ENCODE measurements around the gene TMEM52. TPM values are rescaled to one million over a fixed set of nuclear protein-coding genes. Genes with fewer than 3 reads are reported as not detected.

Gene TMEM52
- total RNA-seq, 1 donor from 2014 or later = 0.67 TPM

- H3K27ac Mint-ChIP-seq (ENCODE audit: unreplicated experiment) = no peak overlapping the region
- no peak overlapping the region for H3K4me3 Mint-ChIP-seq (ENCODE audit: unreplicated experiment)
- peaks cover 7% of the 10 kb centered on the region for H3K9me3 Mint-ChIP-seq (ENCODE audit: low read depth)
- no peak for DNase-seq (ENCODE audit: low spot score)
- peaks cover 23% of the 10 kb centered on the region for H3K27me3 Mint-ChIP-seq (ENCODE audit: low read depth)
- H3K4me1 Mint-ChIP-seq (ENCODE audit: low read depth) = peaks cover 5% of the 10 kb centered on the region
- H3K36me3 Mint-ChIP-seq (ENCODE audit: low read depth) = no peaks in the 10 kb centered on the region
- no peak for TF ChIP-seq CTCF (IDR thresholded peaks at IDR 0.05)
Observed at GRCh38 chr1:1947493-1947892, 28.4 kb upstream of the TMEM52 start.

DNA sequence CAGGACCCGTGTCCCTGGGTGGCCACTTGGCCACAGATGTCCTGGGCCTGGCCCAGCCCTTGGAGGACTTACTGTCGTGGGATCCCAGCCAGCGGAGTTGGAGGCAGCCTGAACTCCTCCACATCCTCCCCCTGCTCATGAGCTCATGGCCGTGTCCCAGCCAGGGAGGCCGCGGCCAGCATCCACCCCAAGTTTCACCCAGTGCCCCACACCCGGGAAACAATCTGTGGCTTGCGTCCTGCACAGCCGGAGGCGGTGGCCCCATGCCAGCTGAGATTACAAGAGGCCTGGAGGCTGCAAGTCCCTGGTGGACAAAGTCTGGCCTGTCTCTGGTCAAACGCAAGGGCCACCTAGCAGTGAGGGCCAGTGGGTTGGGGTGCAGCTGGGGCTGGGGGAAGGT lies 27.5 kb upstream of the TMEM52 start:
- Mint-ChIP-seq H3K4me1 (ENCODE audit: low read depth) (peaks cover 5% of the 10 kb centered on the region), H3K27me3 (ENCODE audit: low read depth) (peaks cover 24% of the 10 kb centered on the region), H3K9me3 (ENCODE audit: low read depth) (peaks cover 7% of the 10 kb centered on the region), H3K4me3 (ENCODE audit: unreplicated experiment) (no peak overlapping the region), H3K27ac (ENCODE audit: unreplicated experiment) (no peak overlapping the region), H3K36me3 (ENCODE audit: low read depth) (no peaks in the 10 kb centered on the region)
- no peak for TF ChIP-seq CTCF (IDR thresholded peaks at IDR 0.05)
- DNase-seq (ENCODE audit: low spot score) = peak; percentile 68

GRCh38 chr1:1945782-1946393 lies 26.8 kb upstream of the TMEM52 start:
- Mint-ChIP-seq H3K27ac (ENCODE audit: unreplicated experiment) (no peak overlapping the region), H3K36me3 (ENCODE audit: low read depth) (no peaks in the 10 kb centered on the region), H3K4me1 (ENCODE audit: low read depth) (peaks cover 5% of the 10 kb centered on the region), H3K9me3 (ENCODE audit: low read depth) (peaks cover 3% of the 10 kb centered on the region), H3K27me3 (ENCODE audit: low read depth) (peaks cover 24% of the 10 kb centered on the region), H3K4me3 (ENCODE audit: unreplicated experiment) (no peak overlapping the region)
- peak; percentile 80 for DNase-seq (ENCODE audit: low spot score)
- TF ChIP-seq CTCF (IDR thresholded peaks at IDR 0.05) = no peak

DNA sequence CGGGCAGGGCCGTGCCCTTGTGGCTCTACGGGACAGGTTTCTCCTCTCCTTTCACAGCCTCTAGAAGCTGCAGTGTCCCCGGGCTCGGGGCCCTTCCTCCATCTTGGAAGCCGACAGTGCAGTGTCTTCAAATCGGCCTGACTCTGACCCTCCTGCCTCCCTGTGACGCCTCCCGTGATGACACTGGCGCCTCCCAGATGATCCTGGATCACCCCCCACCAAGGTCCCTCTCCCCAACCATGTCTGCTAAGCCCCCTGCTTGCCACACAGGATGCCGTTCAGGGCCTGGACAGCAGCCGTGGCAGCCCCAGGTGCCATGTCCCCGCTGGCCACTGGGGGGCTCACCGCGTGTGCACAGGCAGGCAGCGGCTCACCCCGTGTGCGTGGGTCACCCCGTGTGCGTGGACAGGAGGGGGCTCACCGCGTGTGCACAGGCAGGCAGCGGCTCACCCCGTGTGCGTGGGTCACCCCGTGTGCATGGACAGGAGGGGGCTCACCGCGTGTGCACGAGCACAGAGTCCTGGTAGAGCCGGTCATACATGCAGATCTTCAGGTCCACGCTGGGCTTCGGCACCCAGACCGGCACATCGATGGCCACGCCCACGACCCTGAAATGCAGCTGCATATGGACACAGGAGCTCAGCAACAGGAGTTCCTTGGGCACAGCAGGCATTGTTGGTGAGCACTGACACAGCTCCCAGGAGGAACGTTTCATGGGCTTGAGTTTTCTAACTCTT lies 24.9 kb upstream of the TMEM52 start:
- H3K9me3 Mint-ChIP-seq (ENCODE audit: low read depth) = no peaks in the 10 kb centered on the region
- peaks cover 5% of the 10 kb centered on the region for H3K4me1 Mint-ChIP-seq (ENCODE audit: low read depth)
- H3K4me3 Mint-ChIP-seq (ENCODE audit: unreplicated experiment) = peak overlapping the region; percentile 33
- no peaks in the 10 kb centered on the region for H3K36me3 Mint-ChIP-seq (ENCODE audit: low read depth)
- peaks cover 11% of the 10 kb centered on the region for H3K27me3 Mint-ChIP-seq (ENCODE audit: low read depth)
- no peak overlapping the region for H3K27ac Mint-ChIP-seq (ENCODE audit: unreplicated experiment)
- peak; percentile 95 for TF ChIP-seq CTCF (IDR thresholded peaks at IDR 0.05)
- peak; percentile 81 for DNase-seq (ENCODE audit: low spot score)

DNA sequence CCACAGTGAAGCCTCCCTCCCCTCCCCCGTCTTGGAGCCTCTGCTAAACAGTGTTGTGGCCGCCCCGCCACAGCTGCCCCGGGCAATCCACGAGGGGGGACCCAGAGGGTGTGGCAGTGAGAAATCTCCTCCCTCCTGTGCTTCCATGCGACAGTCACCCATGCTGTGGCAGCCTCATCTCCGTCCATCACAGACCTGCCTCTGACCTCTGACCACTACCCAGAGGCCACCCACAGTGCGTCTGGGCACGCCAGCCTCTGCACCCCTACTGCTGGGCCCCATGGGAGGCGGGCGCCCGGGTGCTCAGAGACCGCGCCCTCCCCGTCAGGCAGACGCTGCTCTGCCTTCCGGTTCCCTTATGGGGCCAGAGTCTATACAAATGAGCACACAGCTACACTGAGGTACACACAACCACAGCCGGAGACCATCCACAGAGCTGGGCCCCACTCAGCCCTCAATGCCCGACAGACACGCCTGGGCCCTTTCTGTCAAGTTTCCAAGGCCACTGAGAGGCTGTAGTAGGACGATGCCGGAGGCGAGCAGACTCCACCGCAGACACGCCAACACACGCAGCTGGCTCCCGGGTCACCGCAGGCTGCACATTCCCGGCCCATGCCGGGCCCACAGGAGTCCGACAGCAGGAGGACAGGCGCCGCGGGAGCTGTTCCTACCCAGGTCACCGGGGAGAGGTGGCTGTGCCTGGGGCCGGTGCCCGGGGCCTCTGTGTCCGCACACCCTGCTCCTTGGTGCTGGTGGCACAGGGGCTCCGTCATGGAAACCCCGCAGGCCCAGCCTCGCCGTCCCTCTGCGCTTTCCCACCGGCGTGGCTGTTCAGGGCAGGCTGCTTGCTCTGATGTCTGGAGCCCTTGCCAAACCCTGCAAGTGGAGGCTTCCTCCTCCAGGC lies 23.9 kb upstream of the TMEM52 start:
- Mint-ChIP-seq H3K27ac (ENCODE audit: unreplicated experiment) (no peak overlapping the region), H3K4me1 (ENCODE audit: low read depth) (peaks cover 5% of the 10 kb centered on the region), H3K36me3 (ENCODE audit: low read depth) (no peaks in the 10 kb centered on the region), H3K9me3 (ENCODE audit: low read depth) (no peaks in the 10 kb centered on the region), H3K4me3 (ENCODE audit: unreplicated experiment) (no peak overlapping the region), H3K27me3 (ENCODE audit: low read depth) (peaks cover 11% of the 10 kb centered on the region)
- TF ChIP-seq CTCF (IDR thresholded peaks at IDR 0.05) = no peak
- DNase-seq (ENCODE audit: low spot score) = peak; percentile 93
